ENCODE data around the gene ZNF232. TPM values are rescaled to one million over a fixed set of nuclear protein-coding genes. Genes with fewer than 3 reads are reported as not detected.

Gene ZNF232
- total RNA-seq, 4 donors from 2014 or later, result 3.7 to 6.7 (median 5.0) TPM

- Histone ChIP-seq H3K27ac (no peak overlapping the region), H3K27me3 (peaks cover 16% of the 10 kb centered on the region), H3K4me1 (peaks cover 16% of the 10 kb centered on the region), H3K4me3 (peak overlapping the region; percentile 88), H3K9me3 (no peaks in the 10 kb centered on the region), H3K36me3 (peaks cover 27% of the 10 kb centered on the region)
- TF ChIP-seq EP300 (IDR thresholded peaks at IDR 0.05) (no peak), POLR2A (IDR thresholded peaks at IDR 0.05) (no peak), CTCF (IDR thresholded peaks at IDR 0.05) (no peak), POLR2AphosphoS5 (IDR thresholded peaks at IDR 0.05) (no peak)
- WGBS, result 19% methylated on average over 8 of the region's 8 CpGs
- peak in 1 of 2 donors; percentile 31 for DNase-seq (ENCODE audit: low spot score in 2 of 2)
Observed at GRCh38 chr17:5110816-5111215, 862 bp downstream of the ZNF232 start.

- no peak for TF ChIP-seq POLR2AphosphoS5 (IDR thresholded peaks at IDR 0.05)
- no peak for TF ChIP-seq EP300 (IDR thresholded peaks at IDR 0.05)
- no peak for TF ChIP-seq CTCF (IDR thresholded peaks at IDR 0.05)
- TF ChIP-seq POLR2A (IDR thresholded peaks at IDR 0.05), result no peak
- H3K36me3 ChIP-seq, result peaks cover 2% of the 10 kb centered on the region
- peak in 1 of 2 donors; percentile 14 for DNase-seq (ENCODE audit: low spot score in 2 of 2)
- H3K27me3 ChIP-seq, result no peaks in the 10 kb centered on the region
- H3K4me3 ChIP-seq, result no peak overlapping the region
- WGBS, result 86% methylated on average over 6 of the region's 6 CpGs
- no peak overlapping the region for H3K27ac ChIP-seq
- peaks cover 8% of the 10 kb centered on the region for H3K4me1 ChIP-seq
- peaks cover 1% of the 10 kb centered on the region for H3K9me3 ChIP-seq
Observed at GRCh38 chr17:5100832-5101231, 10.8 kb downstream of the ZNF232 start.

- H3K36me3 ChIP-seq, result no peaks in the 10 kb centered on the region
- peak in 1 of 2 donors; percentile 16 for DNase-seq (ENCODE audit: low spot score in 2 of 2)
- no peak for TF ChIP-seq POLR2AphosphoS5 (IDR thresholded peaks at IDR 0.05)
- no peak for TF ChIP-seq EP300 (IDR thresholded peaks at IDR 0.05)
- no peak for TF ChIP-seq CTCF (IDR thresholded peaks at IDR 0.05)
Observed at GRCh38 chr17:5099271-5099670, 12.4 kb downstream of the ZNF232 start.

GRCh38 chr17:5097101-5097834 lies 14.4 kb downstream of the ZNF232 start:
- DNase-seq (ENCODE audit: low spot score in 2 of 2), result peak in 1 of 2 donors; percentile 84
- TF ChIP-seq CTCF (IDR thresholded peaks at IDR 0.05), result no peak
- TF ChIP-seq POLR2A (IDR thresholded peaks at IDR 0.05), result no peak
- TF ChIP-seq POLR2AphosphoS5 (IDR thresholded peaks at IDR 0.05), result no peak
- TF ChIP-seq EP300 (IDR thresholded peaks at IDR 0.05), result no peak
- H3K4me1 ChIP-seq, result peaks cover 8% of the 10 kb centered on the region
- H3K36me3 ChIP-seq, result peaks cover 5% of the 10 kb centered on the region
- 10% methylated on average over 34 of the region's 63 CpGs for WGBS
- peak overlapping the region; percentile 55 for H3K4me3 ChIP-seq
- peaks cover 33% of the 10 kb centered on the region for H3K9me3 ChIP-seq
- peak overlapping the region; percentile 2 for H3K27ac ChIP-seq
- H3K27me3 ChIP-seq, result no peaks in the 10 kb centered on the region

More at GRCh38 chr17:5099271-5099670, 12.4 kb downstream of the ZNF232 start:
- peaks cover 8% of the 10 kb centered on the region for H3K4me1 ChIP-seq
- H3K9me3 ChIP-seq, result peaks cover 15% of the 10 kb centered on the region
- 57% methylated on average over 5 of the region's 5 CpGs for WGBS
- H3K4me3 ChIP-seq, result no peak overlapping the region
- no peaks in the 10 kb centered on the region for H3K27me3 ChIP-seq
- no peak overlapping the region for H3K27ac ChIP-seq

- Histone ChIP-seq H3K4me1 (peaks cover 8% of the 10 kb centered on the region), H3K36me3 (peaks cover 11% of the 10 kb centered on the region), H3K9me3 (peaks cover 39% of the 10 kb centered on the region), H3K27ac (no peak overlapping the region), H3K27me3 (no peaks in the 10 kb centered on the region), H3K4me3 (peak overlapping the region; percentile 55)
- DNase-seq (ENCODE audit: low spot score in 2 of 2), result no peak
- WGBS, result 16% methylated on average over 7 of the region's 7 CpGs
- TF ChIP-seq CTCF (IDR thresholded peaks at IDR 0.05) (no peak), EP300 (IDR thresholded peaks at IDR 0.05) (no peak), POLR2AphosphoS5 (IDR thresholded peaks at IDR 0.05) (no peak), POLR2A (IDR thresholded peaks at IDR 0.05) (no peak)
Observed at GRCh38 chr17:5096731-5097100, 15.0 kb downstream of the ZNF232 start.

Data from suprapubic skin (tissue), 4 donors.